Measurements from ENCODE around the gene C14orf93.

GRCh38 chr14:22972313-22972930 is 37.5 kb downstream of the C14orf93 start:
- TF ChIP-seq CTCF (IDR thresholded peaks at IDR 0.05) (no peak), POLR2AphosphoS5 (IDR thresholded peaks at IDR 0.05) (no peak)

Measured in breast epithelium (tissue), 3 donors.